Esophagus muscularis mucosa (tissue), 4 donors: Measurements from ENCODE around the gene AKT3.

ENCODE experiments used
- EP300 ChIP-seq: sonication (generic); formaldehyde crosslinking; IDR thresholded peaks from one replicate; pipeline ENCODE4 v1.6.1; 2017; ENCODE audit warnings: antibody characterized with exemption
- POLR2A ChIP-seq: fragments of 450-650 bp; IDR thresholded peaks from one replicate; pipeline ENCODE4 v1.6.1; 2017; ENCODE audit warnings: antibody characterized with exemption, moderate library complexity, mild to moderate bottlenecking, low read depth
- POLR2AphosphoS5 ChIP-seq, 2 donors: sonication (generic); formaldehyde crosslinking; IDR thresholded peaks; one replicate each; pipeline ENCODE4 v1.6.1; 2017; ENCODE audit warnings: antibody characterized with exemption in 2 of 2
- TF ChIP-seq, protein P1 (sequence below), 3 experiments: fragments of 200-600 bp in 2 of 3; fragments of 450-650 bp in 1 of 3; sonication (generic) in 2 of 3; IDR thresholded peaks; one replicate each; pipeline ENCODE4 v1.5.1; 2017 to 2019; ENCODE audit warnings: antibody characterized with exemption in 3 of 3, mild to moderate bottlenecking in 2 of 3, moderate library complexity in 1 of 3

DNA sequence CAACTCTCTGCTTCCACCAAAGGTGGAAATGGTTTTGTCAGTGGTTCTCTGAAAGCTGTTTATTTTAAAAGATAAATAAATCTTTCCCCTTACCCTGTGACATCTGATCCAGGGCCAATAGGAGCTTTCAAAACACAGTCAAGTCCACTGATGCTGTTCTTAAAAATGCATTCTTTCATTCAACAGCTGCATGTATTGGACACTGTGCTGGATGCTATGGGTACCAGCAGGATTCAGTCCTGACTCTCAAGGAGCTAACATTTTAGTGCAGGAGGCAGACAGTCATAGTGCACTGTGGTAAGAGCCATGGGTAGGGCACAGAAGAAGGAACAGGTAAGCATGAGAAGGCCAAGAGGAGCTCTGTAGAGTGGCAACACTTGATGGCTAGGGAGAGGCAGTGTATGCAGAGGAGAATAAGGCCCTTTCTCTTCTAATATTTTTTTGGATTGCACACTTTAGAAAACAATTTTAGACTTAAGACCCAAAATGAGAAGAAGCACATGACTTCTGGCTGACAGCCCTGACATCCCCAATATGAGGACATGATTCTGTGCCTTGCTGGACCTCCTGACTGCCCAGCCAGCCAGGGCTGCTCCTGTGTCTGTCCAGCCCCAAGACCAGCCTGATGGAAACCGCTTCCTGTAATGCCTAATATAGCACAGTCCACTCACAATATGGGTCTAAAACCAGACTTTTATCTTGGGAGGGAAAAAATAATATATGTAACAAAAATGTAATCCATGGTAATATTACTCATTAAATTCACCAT is 386.9 kb downstream of the AKT3 start:
- TF ChIP-seq POLR2A: no peak
- TF ChIP-seq, protein P1, sequence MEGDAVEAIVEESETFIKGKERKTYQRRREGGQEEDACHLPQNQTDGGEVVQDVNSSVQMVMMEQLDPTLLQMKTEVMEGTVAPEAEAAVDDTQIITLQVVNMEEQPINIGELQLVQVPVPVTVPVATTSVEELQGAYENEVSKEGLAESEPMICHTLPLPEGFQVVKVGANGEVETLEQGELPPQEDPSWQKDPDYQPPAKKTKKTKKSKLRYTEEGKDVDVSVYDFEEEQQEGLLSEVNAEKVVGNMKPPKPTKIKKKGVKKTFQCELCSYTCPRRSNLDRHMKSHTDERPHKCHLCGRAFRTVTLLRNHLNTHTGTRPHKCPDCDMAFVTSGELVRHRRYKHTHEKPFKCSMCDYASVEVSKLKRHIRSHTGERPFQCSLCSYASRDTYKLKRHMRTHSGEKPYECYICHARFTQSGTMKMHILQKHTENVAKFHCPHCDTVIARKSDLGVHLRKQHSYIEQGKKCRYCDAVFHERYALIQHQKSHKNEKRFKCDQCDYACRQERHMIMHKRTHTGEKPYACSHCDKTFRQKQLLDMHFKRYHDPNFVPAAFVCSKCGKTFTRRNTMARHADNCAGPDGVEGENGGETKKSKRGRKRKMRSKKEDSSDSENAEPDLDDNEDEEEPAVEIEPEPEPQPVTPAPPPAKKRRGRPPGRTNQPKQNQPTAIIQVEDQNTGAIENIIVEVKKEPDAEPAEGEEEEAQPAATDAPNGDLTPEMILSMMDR (IDR thresholded peaks at IDR 0.05): no peak
- TF ChIP-seq POLR2AphosphoS5 (IDR thresholded peaks at IDR 0.05): no peak
- TF ChIP-seq EP300: no peak
